GM21576 (cell line): ENCODE results near the gene ZNF772.

Experiments used
- ATAC-seq: cut with Tn5 transposase; IDR thresholded peaks from one replicate; pipeline ENCODE4 v1.9.1; 2021; ENCODE audit warnings: mild to moderate bottlenecking, moderate library complexity; ENCODE audit not compliant: unreplicated experiment

The ZNF772 gene

DNA sequence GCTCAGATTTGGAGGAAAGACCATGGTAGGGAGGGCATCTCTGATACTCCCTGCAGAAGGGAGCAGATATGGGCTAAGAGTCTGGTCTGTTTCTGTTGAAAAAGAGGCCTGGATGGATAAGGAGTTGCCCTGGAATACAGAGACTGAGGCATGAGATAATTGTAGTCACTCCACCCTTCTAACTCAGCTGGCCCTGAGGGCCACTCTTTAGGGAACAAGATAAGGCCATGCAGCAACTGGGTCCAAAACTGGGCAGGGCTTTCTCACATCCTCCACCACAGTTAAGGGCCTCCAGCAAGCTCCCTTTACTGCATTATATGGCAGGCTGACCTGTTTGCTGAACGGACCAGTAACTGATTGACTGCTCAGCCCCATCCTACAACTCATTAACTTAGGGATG lies 40.9 kb downstream of the ZNF772 start:
- no peak for ATAC-seq

DNA sequence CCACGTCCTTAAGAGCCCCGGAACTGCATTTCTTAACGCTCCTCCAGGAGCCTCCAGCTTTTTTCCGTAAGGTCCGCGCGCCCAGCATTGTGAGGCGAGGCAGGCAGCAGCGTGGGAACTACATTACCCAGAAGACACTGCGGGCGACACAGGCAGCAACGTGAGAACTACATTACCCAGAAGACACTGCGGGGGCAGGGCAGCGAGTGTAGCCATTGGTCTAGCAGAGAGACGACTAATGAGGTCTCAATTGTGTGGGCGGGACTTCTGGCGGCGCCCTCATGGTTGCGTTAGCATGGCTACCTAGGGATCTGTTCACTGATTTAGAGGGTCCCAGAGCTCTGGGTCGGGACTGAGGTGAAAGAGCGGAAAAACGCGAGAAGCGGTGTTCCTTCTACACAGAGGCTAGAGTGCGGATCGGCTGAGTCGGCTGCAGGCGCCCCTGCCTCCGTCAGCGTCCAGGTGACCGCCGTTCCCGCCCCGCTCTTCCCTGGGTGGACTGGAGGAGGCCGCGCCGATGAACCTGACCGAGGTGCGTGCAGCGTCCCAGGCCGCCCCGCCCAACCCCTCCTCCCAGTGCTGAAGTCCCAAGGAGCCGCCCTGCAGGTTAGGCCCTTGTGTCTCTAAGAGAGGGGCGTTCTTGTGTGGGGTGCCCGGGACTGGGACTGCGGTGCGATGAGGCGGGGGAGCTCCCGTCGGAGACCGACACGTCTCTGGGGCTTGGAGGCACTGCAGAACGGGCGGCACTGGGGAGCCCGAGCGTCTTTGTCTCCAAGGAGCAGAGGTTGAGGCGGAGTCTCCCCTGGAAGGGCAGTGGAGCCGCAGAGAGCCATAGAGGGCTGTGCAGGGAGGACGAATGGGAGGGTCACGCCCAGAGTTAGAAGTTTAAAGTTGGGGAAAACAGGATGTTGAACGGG lies 42.0 kb downstream of the ZNF772 start, which contains the start of gene ZNF749:
Gene ZNF749 (plus strand): TSS at position 264 of the 917 bp plus-strand sequence. CDS start 254 bp downstream, at position 518.
- peak; percentile 95 for ATAC-seq

DNA sequence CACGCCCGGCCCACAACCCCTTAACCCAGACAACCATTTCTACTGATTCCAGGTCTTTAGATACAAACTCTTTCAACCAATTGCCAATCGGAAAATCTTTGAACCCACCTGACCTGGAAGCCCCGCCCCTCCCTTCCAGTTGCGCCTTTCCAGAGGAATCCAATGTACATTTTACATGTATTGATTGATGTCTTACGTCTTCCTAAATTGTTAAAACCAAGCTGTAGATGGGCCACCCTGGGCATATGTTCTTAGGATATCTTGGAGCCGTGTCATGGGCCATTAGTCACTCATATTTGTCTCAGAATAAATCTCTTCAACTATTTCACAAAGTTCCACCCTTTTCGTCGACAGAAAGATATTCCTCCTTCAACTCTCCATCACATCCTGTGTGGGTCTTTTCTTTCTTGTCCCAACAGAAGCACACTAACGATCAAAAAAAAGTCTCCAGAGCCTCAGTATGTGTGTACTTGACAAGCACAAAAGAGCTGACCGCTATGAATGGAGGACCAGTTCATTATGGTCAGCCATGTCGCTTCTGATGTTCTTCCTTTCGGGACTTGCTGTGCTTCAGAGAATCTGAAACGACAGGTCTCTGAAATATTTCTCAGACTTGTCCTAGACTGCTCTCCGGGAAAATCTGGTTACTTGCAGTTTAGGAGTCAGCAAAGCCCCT lies 42.8 kb downstream of the ZNF772 start:
- ATAC-seq, result peak; percentile 17

DNA sequence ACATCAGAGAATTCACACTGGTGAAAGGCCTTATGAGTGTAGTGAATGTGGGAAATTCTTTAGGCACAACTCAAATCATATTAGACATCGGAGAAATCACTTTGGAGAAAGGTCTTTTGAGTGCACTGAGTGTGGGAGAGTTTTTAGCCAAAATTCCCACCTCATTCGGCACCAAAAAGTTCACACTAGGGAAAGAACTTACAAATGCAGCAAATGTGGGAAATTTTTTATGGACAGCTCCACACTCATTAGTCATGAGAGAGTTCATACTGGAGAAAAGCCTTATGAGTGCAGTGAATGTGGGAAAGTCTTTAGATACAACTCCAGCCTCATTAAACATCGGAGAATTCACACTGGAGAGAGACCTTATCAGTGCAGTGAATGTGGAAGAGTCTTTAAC lies 56.3 kb downstream of the ZNF772 start:
- ATAC-seq, result no peak

DNA sequence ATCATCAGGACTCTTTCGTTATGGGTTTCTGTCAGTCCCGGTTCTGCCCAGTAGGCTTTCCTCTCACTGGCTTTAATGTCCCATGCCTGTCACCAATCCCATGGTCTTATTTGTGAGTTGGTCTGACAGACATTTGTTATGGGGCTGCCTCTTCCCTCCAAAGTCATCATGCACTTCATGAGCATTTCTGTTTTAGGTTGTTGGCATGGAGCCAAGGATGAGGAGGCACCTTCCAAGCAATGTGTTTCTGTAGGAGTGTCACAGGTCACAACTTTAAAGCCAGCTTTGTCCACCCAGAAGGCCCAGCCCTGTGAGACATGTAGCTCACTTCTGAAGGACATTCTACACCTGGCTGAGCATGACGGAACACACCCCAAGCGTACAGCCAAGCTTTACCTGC lies 57.9 kb downstream of the ZNF772 start:
- ATAC-seq, result no peak
